ACC112 (cell line): Measurements from ENCODE around the gene VEPH1.
A peak's percentile ranks its signal among the peaks of the same experiment; 100 is the strongest.

Source experiments
- H2AFZ ChIP-seq: fragments of 200-600 bp; sonication (generic); one replicate; pipeline ENCODE4 v1.6.0; 2017; ENCODE audit warnings: antibody characterized with exemption, low read length; ENCODE audit not compliant: unreplicated experiment
- H3K27ac ChIP-seq: fragments of 200-600 bp; sonication (generic); 2 replicates; pipeline ENCODE4 v1.5.1; 2014; ENCODE audit warnings: low read depth, mild to moderate bottlenecking, antibody characterized with exemption, low read length, moderate library complexity
- H3K27me3 ChIP-seq: fragments of 200-600 bp; sonication (generic); 2 replicates; pipeline ENCODE4 v1.6.1; 2014; ENCODE audit warnings: mild to moderate bottlenecking, antibody characterized with exemption, low read length, moderate library complexity, mixed read lengths; ENCODE audit not compliant: insufficient read depth
- H3K36me3 ChIP-seq: fragments of 200-600 bp; sonication (generic); 2 replicates; pipeline ENCODE4 v1.6.1; 2016; ENCODE audit warnings: mild to moderate bottlenecking, antibody characterized with exemption, low read length, moderate library complexity, mixed read lengths; ENCODE audit not compliant: insufficient read depth
- H3K4me1 ChIP-seq: fragments of 200-600 bp; sonication (generic); one replicate; pipeline ENCODE4 v1.6.1; 2016; ENCODE audit warnings: low read length, mixed read lengths; ENCODE audit not compliant: insufficient read depth, unreplicated experiment, control insufficient read depth
- H3K4me3 ChIP-seq: fragments of 200-600 bp; sonication (generic); 2 replicates; pipeline ENCODE4 v1.5.1; 2014; ENCODE audit warnings: mild to moderate bottlenecking, low read depth, low read length
- H3K79me2 ChIP-seq: fragments of 200-600 bp; sonication (generic); one replicate; pipeline ENCODE4 v1.6.0; 2016; ENCODE audit warnings: low read length; ENCODE audit not compliant: control insufficient read depth, unreplicated experiment, insufficient read depth

The VEPH1 gene

DNA sequence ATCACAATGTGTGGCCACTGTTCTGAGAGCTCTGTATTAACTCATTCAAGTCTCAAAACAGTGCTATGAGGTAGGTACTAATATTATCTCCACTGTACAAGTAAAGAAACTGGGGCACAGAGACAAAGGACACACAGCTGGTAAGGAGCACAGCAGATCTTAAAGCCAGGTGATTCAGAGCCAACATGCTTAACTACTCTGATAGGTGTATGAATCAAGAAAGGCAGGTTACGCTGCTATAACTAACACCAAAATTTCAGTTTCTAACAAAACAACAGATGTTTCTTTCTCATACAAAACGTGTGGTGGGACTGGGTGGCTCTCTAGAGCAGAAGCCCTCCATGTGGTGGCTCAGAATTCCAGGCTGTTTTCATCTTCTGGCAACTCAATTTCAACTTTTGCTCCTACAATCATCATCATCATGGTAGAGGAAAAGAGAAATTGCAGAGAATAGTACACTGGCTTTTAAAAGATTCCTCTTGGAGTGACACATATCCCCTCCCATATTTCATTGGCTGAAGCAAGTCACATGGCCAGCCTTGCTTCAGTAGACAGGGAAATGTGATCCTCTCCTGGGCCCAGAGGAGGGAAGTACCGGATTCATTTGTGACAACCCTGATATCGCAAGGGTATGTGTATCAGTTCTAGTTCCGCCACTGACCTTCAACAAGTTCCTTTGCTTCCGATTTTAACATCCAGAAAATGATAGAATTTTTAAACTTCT is 192.7 kb downstream of the VEPH1 start:
- Histone ChIP-seq H3K27me3 (no peaks in the 10 kb centered on the region), H3K4me3 (no peak overlapping the region), H3K27ac (peak overlapping the region; percentile 93), H2AFZ (no peak overlapping the region), H3K4me1 (peaks cover 47% of the 10 kb centered on the region), H3K79me2 (no peaks in the 10 kb centered on the region), H3K36me3 (peaks cover 11% of the 10 kb centered on the region; the same call in 1 of the 2 replicates)

GRCh38 chr3:157306502-157306901 is 196.7 kb downstream of the VEPH1 start:
- H3K4me1 ChIP-seq: peaks cover 53% of the 10 kb centered on the region
- H3K27ac ChIP-seq: no peak overlapping the region
- H3K4me3 ChIP-seq: no peak overlapping the region
- no peaks in the 10 kb centered on the region for H3K79me2 ChIP-seq
- peaks cover 8% of the 10 kb centered on the region; the same call in 1 of the 2 replicates for H3K36me3 ChIP-seq
- H3K27me3 ChIP-seq: no peaks in the 10 kb centered on the region
- H2AFZ ChIP-seq: no peak overlapping the region

DNA sequence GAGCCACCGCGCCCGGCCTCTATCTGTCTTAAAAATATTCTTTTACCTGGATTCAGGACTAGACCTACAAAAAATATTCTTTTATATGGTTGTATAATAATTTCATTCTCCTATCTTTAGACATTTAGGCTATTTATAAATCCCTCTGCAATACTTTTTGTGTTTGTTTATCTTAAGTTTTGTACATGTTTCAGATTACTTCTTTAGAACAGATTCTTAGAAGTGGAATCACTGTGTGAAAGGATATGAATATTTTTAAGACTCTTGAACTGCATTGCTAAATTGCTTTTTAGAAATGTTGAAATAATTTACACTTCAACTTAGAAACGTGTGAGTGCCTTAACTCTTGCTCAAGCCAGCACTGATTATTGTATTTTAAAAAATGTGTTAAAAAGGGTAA is 197.8 kb downstream of the VEPH1 start:
- Histone ChIP-seq H3K27me3 (no peaks in the 10 kb centered on the region), H3K4me3 (no peak overlapping the region), H3K36me3 (peaks cover 4% of the 10 kb centered on the region; the same call in 1 of the 2 replicates), H2AFZ (no peak overlapping the region), H3K79me2 (no peaks in the 10 kb centered on the region), H3K4me1 (peaks cover 55% of the 10 kb centered on the region), H3K27ac (peak overlapping the region; percentile 10; the same call in 1 of the 2 replicates)

GRCh38 chr3:157301755-157302154 is 201.5 kb downstream of the VEPH1 start:
- Histone ChIP-seq H3K4me3 (no peak overlapping the region), H2AFZ (peak overlapping the region; percentile 43), H3K79me2 (no peaks in the 10 kb centered on the region), H3K27ac (peak overlapping the region; percentile 45), H3K27me3 (no peaks in the 10 kb centered on the region), H3K36me3 (no peaks in the 10 kb centered on the region), H3K4me1 (peaks cover 53% of the 10 kb centered on the region)

DNA sequence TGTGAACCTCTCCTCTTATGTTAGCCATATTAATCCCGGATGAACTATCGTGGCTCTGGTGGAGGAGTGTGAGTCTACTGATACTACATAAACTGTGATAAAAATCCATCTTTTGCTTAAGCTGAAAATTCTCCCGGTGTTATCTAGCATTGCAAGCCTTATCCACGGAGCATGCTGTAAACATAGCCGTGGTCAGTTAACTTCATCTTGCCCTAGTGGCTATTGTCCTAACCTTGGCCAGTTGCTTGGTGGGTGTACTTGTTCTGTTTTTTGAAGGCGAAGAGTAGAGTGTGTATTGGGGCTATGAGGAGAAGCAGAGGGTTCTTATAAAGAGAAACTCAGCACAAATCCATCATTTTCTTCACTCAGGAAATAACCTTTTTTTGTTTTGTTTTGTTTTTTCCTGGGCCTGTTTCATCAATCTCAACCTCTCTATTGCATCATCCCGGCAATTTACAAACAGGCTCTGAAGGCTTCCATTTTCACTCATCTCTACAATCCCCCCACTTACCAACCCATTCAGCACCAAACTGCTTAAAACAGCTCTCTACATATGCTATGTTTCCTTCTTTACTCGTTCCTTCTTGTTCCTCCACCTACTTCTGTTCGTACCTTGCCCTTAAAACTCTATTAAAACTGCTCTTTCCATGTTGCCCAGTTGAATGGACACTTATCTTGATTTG is 202.1 kb downstream of the VEPH1 start:
- H2AFZ ChIP-seq: peak overlapping the region; percentile 43

DNA sequence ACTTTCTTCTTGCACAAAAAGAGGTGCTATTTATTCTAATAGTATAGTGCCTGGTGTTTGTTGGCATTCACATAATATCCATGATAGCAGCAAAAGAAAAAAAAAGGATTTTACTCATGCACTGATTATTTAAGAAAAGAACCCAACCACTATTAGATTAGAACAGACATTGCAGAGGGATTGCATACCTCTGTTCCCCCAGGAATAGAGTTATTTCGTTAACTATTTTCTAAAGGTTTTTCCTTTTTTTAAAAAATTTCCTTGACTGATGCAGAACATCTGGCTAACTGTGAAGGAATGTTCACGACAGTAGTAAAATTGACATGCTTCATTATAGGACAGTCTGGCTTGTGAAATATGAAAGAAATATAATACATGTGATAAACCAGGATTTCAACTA is 203.1 kb downstream of the VEPH1 start:
- Histone ChIP-seq H2AFZ (no peak overlapping the region), H3K27ac (peak overlapping the region; percentile 72)

More for the DNA sequence above, 202.1 kb downstream of the VEPH1 start:
- Histone ChIP-seq H3K79me2 (no peaks in the 10 kb centered on the region), H3K4me3 (no peak overlapping the region), H3K27me3 (no peaks in the 10 kb centered on the region), H3K36me3 (no peaks in the 10 kb centered on the region), H3K4me1 (peaks cover 55% of the 10 kb centered on the region), H3K27ac (peak overlapping the region; percentile 72)

DNA sequence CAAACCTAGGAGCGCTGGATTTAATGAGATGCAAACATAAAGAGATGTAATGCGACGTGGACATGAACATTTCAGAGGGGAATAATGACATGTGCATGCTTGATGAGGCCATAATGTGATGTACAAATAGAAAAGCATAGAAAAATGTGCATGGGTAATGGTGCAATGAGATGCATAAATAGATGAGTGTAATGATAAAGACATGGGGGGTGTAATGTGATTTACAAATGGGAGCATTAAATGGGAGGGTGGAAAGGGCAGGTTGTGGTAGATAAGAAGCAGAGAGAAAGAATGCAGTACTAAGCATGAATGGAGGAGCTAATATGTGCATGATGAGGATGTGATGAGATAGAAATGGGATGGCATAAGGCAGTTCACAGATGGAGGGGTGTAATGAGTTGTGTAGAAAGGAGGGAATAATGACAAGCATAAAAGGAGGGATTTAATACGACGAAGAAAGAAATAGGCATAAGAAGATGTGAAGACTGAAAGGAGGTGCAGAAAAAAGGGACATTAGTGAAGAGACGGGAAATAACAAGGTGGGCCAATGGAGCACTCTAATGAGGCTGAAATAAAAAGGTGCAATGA is 205.8 kb downstream of the VEPH1 start:
- H3K4me3 ChIP-seq: no peak overlapping the region
- no peak overlapping the region for H2AFZ ChIP-seq
- no peaks in the 10 kb centered on the region for H3K27me3 ChIP-seq
- H3K4me1 ChIP-seq: peaks cover 65% of the 10 kb centered on the region
- H3K36me3 ChIP-seq: no peaks in the 10 kb centered on the region
- H3K27ac ChIP-seq: no peak overlapping the region
- H3K79me2 ChIP-seq: no peaks in the 10 kb centered on the region

More for the DNA sequence above, 203.1 kb downstream of the VEPH1 start:
- H3K4me3 ChIP-seq: no peak overlapping the region
- H3K27me3 ChIP-seq: no peaks in the 10 kb centered on the region
- H3K79me2 ChIP-seq: no peaks in the 10 kb centered on the region
- H3K36me3 ChIP-seq: no peaks in the 10 kb centered on the region
- peaks cover 56% of the 10 kb centered on the region for H3K4me1 ChIP-seq

GRCh38 chr3:157294953-157295352 is 208.3 kb downstream of the VEPH1 start:
- Histone ChIP-seq H2AFZ (peak overlapping the region; percentile 47), H3K36me3 (no peaks in the 10 kb centered on the region), H3K27ac (peak overlapping the region; percentile 93), H3K4me1 (peaks cover 70% of the 10 kb centered on the region), H3K79me2 (no peaks in the 10 kb centered on the region), H3K4me3 (peak overlapping the region; percentile 17; the same call in 1 of the 2 replicates), H3K27me3 (no peaks in the 10 kb centered on the region)

GRCh38 chr3:157294491-157294890 is 208.7 kb downstream of the VEPH1 start:
- H3K4me1 ChIP-seq: peaks cover 70% of the 10 kb centered on the region
- peak overlapping the region; percentile 93 for H3K27ac ChIP-seq
- peak overlapping the region; percentile 47 for H2AFZ ChIP-seq
- no peaks in the 10 kb centered on the region for H3K27me3 ChIP-seq
- H3K4me3 ChIP-seq: peak overlapping the region; percentile 17; the same call in 1 of the 2 replicates
- H3K36me3 ChIP-seq: no peaks in the 10 kb centered on the region
- no peaks in the 10 kb centered on the region for H3K79me2 ChIP-seq

DNA sequence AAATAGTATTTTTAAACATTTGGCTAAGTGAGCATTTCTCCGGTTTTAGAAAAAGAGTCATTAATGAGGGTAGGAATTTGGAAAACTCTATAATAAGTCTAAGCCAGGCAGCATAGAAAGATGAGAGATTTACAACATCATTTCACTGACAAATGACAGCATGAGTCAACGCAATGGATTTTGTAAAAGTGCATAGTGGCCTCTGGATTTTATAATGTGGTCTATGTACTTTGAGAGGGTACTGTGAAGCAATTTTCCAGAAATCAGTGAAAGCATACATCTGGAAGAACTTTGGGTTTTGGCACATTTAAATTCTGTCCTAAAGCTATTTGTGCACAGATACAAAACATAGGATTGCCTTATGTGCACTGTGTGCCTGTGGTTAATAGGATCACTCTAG is 212.4 kb downstream of the VEPH1 start:
- peak overlapping the region; percentile 2; the same call in 1 of the 2 replicates for H3K4me3 ChIP-seq
- H3K36me3 ChIP-seq: no peaks in the 10 kb centered on the region
- no peaks in the 10 kb centered on the region for H3K79me2 ChIP-seq
- H3K4me1 ChIP-seq: peaks cover 77% of the 10 kb centered on the region
- no peak overlapping the region for H2AFZ ChIP-seq
- H3K27me3 ChIP-seq: no peaks in the 10 kb centered on the region
- peak overlapping the region; percentile 85 for H3K27ac ChIP-seq
